HCEC 1CT (cell line): ENCODE results near the gene KAT6B.

Experiments used
- DNase-seq: peaks from one replicate; pipeline ENCODE4 v3.0.0-alpha.2; 2017

The KAT6B gene

DNA sequence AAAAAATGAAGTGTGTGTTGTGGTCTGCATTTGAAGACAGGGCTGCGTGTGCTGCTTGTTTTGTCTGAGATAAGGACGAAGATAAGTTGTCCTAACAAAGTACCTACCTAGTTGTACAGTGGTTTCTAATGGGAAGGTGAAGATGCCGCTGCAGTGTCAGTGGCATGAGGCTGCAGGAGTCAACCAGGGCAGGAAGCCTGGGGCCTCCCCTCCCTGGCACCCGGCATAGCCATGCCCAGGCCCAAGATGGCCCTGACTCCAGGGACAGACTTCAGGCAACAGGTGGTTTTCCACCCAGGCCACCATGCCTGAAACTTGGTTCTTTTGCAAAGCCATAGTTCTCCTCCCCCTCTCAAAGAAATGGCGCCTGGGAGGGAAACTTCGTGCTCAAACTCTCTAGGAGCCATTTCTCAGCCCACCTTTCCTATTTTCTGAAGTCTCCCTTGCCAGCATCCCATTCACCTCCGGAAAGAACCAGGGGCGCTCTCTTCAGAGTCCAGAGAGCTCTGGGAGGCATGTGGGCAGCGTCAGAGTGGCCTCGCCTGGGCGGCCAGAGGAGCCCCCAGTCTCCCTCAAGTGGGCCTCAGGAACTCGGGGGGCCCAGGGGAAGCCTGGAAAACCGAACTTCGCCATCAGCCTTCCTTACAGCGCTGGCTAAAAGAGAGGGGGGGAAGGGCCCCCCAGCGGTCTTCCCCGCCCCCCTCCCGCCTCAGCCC, 2.1 kb upstream of the KAT6B start:
- no peak for DNase-seq

DNA sequence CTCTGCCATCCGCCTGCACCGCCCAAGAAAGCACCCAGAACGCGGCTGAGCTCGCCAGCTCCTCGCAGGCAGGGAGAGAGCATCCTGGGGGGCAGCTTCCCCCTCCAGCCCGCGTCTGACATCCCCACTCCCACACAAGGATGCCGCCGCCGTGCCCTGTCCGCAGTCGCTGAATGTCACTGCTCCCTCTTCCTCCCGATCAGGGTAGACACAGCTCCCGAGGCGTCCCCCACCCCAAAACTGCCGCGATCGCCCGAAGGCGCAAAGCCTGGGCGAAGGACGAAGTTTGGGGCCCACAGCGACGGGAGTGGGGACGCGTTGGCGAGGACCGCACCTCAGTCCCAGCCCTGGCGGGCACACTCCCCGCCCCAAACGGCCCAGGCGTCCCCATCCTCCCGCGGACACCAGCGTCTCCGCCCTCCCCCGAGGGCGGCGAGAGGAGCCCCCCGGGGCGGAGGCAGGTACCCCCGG, 1.5 kb upstream of the KAT6B start:
- DNase-seq = no peak

DNA sequence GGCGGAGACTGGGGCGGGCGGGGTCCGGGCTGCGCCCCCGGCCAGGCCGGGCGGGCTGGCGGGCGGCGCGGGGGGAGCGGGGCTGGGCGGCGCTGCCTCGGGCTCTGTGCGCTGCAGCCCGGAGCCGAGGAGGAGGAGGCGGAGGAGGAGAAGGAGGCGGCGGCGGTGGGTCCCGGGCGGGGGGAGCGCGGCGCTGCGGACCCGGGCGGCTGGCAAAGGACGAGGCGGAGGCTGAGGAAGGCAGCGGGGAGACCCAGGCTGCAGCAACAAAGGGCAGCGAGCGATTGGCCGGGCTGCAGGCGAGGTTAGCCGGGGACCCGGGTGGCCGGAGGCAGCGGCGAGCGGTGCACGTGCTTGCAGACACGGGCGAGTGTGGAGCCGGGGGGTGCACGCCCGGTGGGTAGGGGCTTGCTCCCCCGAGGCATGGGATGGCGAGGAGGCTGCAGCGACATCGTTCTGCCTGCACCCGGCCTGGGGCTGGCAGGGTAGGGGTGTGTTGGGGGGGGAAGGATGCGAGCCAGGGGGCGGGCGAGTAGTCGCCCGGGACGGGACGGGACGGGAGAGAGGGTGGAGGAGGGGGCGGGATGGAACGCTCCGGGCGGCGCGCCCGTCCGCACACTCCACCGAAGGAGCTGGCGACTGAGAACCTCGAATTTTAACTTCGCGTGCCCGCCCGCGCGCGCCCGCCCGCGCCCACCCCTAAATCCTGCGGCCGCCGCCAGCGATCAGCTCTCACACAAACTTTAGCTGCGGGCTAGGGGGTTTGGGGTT, 844 bp upstream of the KAT6B start:
- peak; percentile 24 for DNase-seq

DNA sequence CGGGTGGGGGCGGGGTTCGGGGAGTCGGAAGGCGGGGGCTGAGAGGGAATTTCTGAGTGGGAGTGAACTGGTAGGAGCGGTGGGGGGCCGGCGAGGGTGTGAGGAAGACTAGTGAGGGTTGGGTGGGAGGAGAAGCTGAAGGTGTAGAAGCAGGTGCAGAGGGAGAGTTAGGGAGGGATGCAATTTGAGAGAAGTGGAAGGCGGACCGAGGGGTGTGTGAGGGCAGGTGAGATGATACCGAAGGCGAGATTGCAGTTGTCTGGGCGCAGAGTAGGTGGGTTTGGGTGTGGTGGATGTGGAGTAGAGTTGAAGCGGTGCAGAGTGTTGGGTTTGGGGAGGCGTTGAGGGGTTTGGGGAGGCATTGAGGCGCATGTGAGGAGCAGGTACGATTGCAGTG, 643 bp downstream of the KAT6B start:
- DNase-seq = no peak

DNA sequence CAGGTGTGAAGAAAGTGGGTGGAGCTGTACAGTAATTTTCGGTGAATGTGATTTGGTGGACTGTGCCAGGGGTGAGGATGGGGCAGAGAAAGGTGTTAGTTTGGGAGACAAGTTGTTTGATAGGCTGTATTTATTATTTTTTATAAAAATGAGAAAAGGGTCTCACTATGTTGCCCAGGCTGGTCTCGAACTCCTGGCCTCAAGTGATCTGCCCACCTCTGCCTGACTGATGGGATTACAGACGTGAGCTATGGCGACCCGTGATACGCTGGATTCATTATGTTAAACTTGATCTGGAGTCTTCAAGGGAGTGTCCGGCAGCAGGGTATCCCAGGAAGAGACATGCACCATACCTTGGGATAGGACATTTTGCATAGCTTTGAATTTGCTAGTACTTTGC, 1.3 kb downstream of the KAT6B start:
- DNase-seq = no peak

DNA sequence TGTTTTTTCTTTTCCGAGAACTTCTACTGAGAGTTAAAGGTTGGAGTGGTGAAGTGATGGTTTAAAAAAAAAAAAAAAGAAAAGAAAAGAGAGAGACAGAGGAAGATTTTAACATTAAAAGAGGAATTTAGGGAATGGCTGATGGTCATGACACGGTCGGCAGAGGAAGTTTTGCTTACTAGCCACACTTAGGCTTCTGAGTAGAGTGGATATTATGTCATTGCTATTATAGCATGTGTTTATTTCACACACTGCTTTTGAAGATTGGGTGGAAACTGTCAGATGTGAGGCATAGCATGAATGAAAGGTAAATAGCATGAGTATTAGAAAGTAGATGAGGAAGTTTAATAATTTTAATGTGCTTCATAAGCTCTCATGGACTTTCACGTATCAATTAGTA, 2.5 kb downstream of the KAT6B start:
- DNase-seq = no peak

DNA sequence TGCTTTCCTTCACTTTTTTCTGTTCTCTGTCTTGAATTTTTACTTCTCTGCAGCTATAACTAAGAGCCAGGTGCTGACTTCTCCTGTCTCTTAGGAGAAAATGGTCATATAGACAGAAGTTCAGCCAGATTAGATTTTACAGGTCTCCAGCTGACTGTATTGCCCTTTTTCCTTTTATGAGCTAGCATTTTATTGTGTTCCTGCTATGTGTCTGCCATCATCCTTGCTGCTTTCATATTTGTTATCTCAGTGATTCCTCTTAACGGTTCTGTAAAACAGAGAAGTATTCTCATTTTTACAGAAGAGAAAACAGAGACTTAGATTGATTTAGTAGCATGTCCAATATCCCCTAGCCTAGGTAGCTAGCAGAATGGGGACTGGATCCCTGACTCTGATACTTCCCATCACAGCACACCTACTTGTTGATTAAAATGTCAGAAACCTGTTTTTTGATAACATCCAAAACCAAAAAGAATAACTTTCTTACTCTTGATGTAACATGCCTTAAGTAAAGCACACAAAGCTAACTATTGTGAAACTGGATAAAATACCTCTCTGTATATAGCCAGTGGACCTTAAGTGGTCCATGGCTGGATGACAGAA, 5.2 kb downstream of the KAT6B start:
- no peak for DNase-seq

DNA sequence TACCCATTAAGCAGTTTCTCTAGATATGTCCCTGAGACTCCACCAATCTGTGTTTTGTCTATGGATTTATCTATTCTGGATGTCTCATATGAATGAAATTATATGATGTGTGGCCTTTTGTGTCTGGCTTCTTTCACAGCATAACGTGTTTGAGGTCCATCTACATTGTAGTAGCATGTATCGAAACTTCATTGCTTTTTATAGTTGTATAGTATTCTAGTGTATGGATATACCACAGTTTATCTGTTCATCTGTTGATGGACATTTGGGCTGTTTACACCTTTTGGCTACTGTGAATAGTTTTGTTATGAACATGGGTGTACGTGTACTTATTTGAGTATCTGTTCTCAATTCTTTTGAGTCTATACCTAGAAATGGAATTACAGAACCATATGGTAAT, 9.6 kb downstream of the KAT6B start:
- DNase-seq = no peak

DNA sequence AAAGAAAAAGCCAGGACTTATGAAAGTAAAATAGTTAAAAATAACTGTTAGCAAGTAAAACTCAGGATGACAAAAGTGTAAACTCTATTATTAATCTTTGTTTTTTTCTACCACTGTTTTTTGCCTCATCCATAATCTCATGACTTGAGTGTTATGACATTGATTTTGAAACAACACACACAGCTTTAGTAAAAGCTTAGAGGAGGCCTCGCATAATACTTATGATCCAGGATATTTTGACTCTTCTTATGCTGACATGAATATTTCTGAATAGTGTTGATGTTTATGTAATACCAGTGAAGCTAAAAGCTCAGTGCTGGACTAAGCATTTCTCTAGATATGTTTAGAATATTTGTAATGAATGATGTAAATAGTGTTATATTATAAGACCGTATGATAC, 10.5 kb downstream of the KAT6B start:
- no peak for DNase-seq

DNA sequence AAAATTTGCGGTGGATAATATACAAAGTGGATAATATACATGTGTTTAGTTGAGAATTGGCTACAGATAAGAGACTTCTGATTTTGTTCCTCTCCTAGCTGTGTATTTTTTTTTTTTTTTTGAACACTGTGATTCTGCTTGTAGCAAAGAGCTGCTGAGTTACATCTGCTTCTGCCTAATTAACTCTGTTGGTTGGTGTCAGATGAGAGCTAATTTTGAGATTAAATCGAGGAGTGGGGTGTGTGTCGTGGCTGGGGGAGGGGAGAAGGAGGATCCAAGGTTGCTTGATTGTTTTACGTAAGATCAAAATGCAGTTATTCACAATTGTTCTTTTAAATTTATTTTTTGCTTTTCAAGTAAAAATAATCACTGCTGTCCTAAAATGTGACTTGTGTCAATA, 11.3 kb downstream of the KAT6B start:
- DNase-seq = no peak

DNA sequence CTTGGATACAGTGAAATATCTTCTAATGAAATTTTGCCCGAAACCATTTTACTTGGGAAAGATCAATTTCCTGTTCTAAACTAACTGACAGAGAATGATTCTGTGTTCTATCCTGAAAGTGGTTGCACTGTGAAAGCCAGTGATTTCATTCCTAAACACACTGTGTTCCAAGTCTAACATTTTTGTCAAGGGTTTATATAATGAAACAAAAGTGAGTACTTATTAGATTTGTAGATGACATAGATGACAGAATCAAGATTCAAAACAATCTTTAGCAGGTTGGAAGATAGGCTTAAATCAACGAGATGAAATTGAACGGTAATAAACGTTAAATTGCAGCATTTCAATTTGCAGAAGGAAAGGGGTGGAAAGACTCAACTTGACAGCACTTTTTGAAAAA, 13.3 kb downstream of the KAT6B start:
- no peak for DNase-seq

DNA sequence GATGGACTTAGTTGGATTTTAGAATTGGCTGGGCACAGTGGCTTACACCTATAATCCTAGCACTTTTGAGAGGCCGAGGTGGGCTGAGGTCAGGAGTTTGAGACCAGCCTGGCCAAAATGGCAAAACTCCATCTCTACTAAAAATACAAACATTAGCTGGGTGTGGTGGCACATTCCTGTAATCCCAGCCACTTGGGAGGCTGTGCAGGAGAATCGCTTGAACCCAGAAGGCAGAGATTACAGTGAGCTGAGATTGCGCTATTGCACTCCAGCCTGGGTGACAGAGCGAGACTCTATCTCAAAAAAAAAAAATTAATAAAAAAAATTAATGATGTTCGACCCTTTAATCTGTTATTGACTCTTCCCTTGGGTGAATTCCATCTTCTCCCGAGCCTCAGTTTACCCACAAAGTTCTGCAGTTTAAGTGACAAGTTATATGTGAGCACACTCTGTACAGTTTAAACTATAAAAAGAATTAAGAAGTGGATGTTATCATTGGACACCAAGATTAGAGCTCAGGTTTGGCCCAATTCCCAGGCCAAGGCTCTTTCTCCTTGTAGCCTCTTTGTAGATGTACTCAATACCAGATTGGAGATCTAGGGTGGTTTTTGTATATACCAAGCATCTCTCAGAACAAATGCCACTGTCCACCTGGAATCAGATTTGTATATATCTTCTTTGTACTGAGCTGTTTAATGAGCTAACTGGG, 15.0 kb downstream of the KAT6B start:
- no peak for DNase-seq

DNA sequence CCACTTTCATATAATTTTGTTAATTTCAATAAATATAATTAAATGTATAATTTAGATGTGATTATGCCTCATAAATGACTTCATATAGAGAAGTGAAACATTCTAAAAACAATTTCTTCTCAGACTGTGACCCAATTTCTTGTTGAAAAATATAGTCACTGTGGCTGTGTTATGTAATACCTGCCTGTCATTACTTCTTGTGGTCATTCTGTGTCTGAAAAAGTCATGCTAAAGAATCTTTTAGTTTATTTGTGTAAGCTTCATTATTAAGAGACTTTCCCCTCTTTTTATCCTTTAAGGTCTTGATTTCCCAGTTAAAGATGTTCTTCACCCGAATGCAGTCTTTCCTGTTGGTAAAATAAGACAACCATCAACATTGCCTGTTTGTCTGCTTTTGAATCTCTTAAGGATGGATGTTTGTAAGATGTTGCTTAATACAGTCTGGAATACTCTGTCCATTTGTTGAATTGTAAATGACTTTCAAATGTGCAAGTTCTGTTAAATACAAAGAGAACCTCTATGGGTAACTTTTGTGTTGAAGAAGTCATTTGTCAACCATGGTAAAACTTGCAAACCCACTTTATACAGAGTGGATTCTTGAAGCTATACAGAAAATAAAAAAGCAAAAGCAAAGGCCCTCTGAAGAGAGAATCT, 16.0 kb downstream of the KAT6B start:
- DNase-seq = no peak

DNA sequence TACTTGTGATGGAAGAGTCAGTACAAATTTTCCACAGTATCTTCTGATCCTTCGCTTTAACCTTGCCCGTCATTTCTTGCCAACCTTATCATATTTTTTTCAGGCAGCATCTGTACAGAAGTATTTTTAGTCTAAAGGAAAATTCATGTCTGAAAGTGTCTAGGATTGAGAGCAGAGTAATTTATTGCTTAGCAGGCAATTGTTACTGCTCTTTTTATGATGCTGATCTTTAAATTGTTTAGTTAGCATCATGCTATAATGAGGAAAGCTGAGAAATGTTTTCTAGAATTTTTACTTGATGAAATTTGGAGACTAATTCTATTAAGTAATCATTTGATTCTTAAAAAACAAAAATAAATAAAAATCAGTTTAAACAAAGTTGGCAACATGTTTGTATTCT, 20.6 kb downstream of the KAT6B start:
- no peak for DNase-seq

DNA sequence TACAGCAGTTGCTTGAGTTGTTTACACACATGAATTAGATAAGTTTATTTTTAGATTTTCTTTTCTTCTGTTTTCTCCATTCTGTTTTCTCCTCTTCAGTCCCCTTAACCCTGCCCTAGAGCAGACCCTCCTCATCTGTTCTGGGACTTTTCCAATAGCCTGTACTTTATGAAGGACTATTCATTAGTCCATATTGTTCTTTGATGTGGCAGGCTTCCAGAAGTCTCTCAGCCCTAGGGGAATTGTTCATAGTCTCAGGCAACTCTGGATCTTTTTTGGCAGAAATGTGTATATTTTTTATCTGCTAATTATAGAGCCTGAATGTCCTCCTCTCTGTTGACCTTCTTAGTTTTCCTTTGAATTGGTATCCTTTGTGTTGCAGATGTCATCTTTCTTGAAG, 25.4 kb downstream of the KAT6B start:
- no peak for DNase-seq

DNA sequence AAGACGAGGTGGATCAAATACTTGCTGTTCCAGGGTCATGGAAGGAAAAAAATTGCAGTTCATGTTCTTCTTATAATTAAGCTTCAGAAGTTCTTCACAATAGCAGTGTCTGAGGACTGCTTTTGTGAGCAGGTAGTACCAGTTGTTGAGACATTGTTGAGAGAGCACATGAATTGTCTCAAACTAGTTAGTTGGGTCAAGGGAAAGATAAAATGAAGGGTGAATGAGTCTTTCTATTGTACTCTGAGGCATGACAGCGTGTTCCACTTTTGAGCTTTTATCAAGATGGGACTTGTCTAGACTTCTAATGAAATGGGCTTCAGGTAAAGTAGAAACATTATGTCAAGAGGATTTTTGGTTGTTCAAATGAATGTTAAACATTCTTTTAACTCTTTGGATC, 26.0 kb downstream of the KAT6B start:
- no peak for DNase-seq

DNA sequence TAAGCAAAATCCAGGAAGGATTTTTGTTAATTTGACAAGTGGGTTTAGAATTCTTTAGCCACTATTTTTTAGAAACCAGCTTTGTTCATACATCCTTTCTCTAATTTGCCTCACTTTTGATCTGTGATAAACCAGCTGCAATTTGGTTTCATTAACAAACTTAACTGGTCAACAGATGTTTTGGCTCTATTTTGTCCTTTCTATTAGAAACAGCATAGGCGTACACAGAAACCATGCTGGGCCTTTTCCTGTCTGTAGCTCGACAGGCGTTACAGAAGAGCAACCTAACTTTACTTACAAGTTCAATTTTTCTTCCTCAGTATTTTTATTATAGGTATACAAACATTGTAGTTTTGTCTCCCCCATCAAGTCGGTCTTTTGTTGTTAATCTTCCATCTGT, 28.2 kb downstream of the KAT6B start:
- no peak for DNase-seq

DNA sequence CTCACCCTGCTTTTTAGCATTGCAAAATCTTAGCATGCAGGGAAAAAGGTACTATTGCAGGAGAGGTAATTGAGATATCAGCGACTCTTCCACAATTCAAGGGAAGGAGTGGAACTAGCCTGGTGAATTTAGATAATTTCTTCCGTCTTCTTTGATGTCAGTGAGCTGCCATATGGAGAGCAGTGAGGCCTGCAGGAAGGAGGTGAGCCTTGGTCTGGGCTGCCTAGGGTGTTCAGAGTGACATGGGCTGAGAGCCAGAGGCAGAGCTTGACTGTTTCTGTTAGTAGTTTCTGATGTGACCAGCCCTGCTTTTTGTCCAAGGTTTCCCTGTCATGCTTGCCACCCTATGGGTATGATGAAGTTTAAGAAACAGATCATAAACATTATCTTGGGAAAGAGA, 28.6 kb downstream of the KAT6B start:
- DNase-seq = no peak

DNA sequence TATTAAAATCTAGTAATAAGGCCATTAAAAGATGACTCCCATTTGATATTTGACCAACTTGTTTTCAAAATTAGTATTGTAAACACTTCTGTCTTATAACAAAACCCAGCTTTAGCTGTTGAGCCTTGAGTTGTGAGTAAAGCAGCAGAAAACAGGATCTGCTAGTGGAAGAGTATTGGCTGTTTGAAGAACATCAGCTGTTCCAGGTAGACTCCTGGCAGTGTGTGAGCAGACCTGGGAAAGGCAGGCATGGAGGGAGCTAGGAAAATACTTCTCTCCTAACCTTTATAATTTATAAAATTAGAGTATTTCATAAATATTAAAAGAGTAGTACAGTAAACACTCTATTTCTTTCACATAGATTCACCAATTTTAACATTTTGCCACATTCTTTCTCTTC, 29.0 kb downstream of the KAT6B start:
- DNase-seq = no peak

DNA sequence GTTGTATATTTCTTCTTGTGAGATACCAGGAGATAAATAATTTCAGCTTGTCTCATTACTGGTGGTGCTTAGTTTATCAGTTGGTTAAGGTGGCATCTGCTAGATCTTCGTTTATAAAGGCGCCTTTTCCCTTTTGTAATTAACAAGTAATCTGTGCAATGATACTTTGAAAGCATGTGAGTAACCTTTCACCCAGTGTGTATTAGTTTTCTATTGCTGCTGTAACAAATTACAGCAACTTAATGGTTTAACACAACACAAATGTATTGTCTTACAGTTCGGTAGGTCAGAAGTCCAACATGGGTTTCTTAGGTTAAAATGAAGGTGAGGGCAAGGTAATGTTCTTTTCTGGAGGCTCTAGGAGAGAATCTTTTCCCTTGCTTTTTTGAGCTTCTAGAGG, 30.5 kb downstream of the KAT6B start:
- no peak for DNase-seq

DNA sequence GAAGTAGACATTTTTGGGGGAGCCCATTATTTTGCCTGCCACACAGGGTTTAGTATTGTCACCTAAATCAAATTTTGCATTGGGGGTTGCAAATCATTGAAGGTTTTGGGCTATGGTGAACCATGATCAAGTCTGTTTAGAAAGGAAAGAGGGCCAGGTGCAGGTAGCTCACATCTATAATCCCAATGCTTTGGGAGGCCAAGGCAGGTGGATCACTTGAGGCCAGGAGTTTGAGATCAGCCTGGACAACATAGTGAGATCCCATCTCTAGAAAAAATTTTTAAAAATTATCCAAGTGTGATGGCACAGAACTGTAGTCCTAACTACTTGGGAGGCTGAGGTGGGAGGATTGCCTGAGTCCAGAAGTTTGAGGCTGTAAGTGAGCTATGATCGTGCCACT, 31.2 kb downstream of the KAT6B start:
- no peak for DNase-seq

DNA sequence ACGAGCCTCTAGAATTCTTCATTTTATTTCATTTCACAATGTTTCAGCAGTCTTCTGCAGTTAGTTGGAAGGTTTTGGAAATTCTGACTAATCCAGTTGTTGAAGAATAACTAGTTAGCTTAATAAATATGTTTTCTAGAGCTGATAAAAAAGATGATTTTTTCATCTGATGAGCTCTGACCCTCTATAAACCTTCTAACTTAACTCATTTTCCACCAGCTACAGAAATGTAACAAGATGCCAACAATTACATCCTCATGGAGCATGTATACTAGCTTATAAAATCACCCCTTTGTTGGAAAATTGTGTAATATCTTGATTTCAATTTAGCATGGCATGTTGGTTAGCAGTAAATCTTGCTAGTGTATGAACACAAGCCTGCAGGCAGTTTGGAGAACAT, 33.1 kb downstream of the KAT6B start:
- DNase-seq = no peak

DNA sequence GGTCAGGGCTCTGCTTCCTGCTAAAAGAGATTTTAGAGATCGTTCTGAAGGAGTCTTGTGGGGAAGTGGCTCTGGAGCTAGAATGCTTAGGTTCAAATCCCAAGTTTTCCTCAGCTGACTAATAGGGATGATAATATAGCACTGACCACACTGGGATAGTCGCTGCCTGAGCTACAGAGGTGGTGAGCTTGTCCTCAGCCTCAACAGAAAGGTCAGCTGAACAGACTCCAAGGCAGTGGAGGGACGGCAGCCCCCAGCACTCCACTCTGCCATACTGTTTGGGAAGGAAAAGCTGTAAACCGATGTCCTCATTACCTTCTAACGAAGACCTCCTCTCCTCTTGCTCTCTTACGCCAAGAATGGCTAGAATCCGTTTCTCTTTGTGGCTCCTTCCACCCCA, 36.2 kb downstream of the KAT6B start:
- DNase-seq = no peak
